Measurements from ENCODE around the gene MYO5B.

GRCh38 chr18:49817947-49818346 lies 377.0 kb downstream of the MYO5B start:
- TF ChIP-seq CTCF (IDR thresholded peaks at IDR 0.05): no peak
- TF ChIP-seq RFX5 (IDR thresholded peaks at IDR 0.05): no peak
- TF ChIP-seq TFCP2L1 (CRISPR knock-in tag; IDR thresholded peaks at IDR 0.05): no peak
- no peak for TF ChIP-seq BHLHE40 (IDR thresholded peaks at IDR 0.05; ENCODE audit: low read depth, low read length)
- TF ChIP-seq CEBPB (IDR thresholded peaks at IDR 0.05): no peak
- no peak for TF ChIP-seq ESRRA (IDR thresholded peaks at IDR 0.05; ENCODE audit: borderline replicate concordance, low read length)
- TF ChIP-seq RAD21 (conservative IDR thresholded peaks at IDR 0.05 in 1 of 2, IDR thresholded peaks at IDR 0.05 in 1 of 2): no peak

All from A549 (cell line).